ENCODE data around the gene WWOX.

Gene WWOX

GRCh38 chr16:78936060-78936459, 836.6 kb downstream of the WWOX start:
- DNase-seq: no peak

- DNase-seq: no peak
Observed at GRCh38 chr16:78939597-78939996, 840.1 kb downstream of the WWOX start.

- DNase-seq: no peak
Observed at GRCh38 chr16:78942625-78943245, 843.3 kb downstream of the WWOX start.

- no peak for DNase-seq
Observed at GRCh38 chr16:78945336-78945735, 845.9 kb downstream of the WWOX start.

- DNase-seq: no peak
Observed at GRCh38 chr16:78946556-78946955, 847.1 kb downstream of the WWOX start.

- DNase-seq: no peak
Observed at GRCh38 chr16:78950768-78951167, 851.3 kb downstream of the WWOX start.

GRCh38 chr16:78952630-78953029, 853.2 kb downstream of the WWOX start:
- no peak for DNase-seq

GRCh38 chr16:78953526-78953925, 854.1 kb downstream of the WWOX start:
- no peak for DNase-seq

GRCh38 chr16:78955206-78955605, 855.8 kb downstream of the WWOX start:
- DNase-seq: no peak

GRCh38 chr16:78956859-78957258, 857.4 kb downstream of the WWOX start:
- no peak for DNase-seq

- DNase-seq: peak; percentile 44
Observed at GRCh38 chr16:78957317-78958100, 858.1 kb downstream of the WWOX start.

GRCh38 chr16:78961464-78961863, 862.0 kb downstream of the WWOX start:
- no peak for DNase-seq

GRCh38 chr16:78962457-78962929, 863.0 kb downstream of the WWOX start:
- DNase-seq: no peak

GRCh38 chr16:78967948-78968347, 868.5 kb downstream of the WWOX start:
- DNase-seq: no peak

- no peak for DNase-seq
Observed at GRCh38 chr16:78969721-78970120, 870.3 kb downstream of the WWOX start.

GRCh38 chr16:78970650-78971049, 871.2 kb downstream of the WWOX start:
- no peak for DNase-seq

- DNase-seq: no peak
Observed at GRCh38 chr16:78972006-78972405, 872.6 kb downstream of the WWOX start.

GRCh38 chr16:78972986-78973385, 873.5 kb downstream of the WWOX start:
- no peak for DNase-seq

GRCh38 chr16:78976212-78976611, 876.8 kb downstream of the WWOX start:
- peak; percentile 60 for DNase-seq

- no peak for DNase-seq
Observed at GRCh38 chr16:78980825-78981224, 881.4 kb downstream of the WWOX start.

GRCh38 chr16:78982096-78982744, 882.8 kb downstream of the WWOX start:
- DNase-seq: no peak

- DNase-seq: no peak
Observed at GRCh38 chr16:78984324-78984723, 884.9 kb downstream of the WWOX start.

- no peak for DNase-seq
Observed at GRCh38 chr16:78984887-78985464, 885.5 kb downstream of the WWOX start.

All from stimulated activated CD4-positive, alpha-beta T cell treated with anti-CD3 and anti-CD28 coated beads, Interleukin-4, amount 100 ng/mL, for 24 hours (primary cell).